Measurements from ENCODE around the gene LONRF2.

The LONRF2 gene

GRCh38 chr2:100262046-100262445 lies 60.3 kb downstream of the LONRF2 start:
- H3K9me3 ChIP-seq (ENCODE audit: control insufficient read depth, low read length) = no peaks in the 10 kb centered on the region
- H2AFZ ChIP-seq (ENCODE audit: low read depth, low read length) = no peak overlapping the region
- no peak overlapping the region for H3K27ac ChIP-seq (ENCODE audit: low read length, poor library complexity, severe bottlenecking)
- H3K9ac ChIP-seq (ENCODE audit: low read length) = no peak overlapping the region
- H3K23ac ChIP-seq (ENCODE audit: low read length in 2 of 2) = no peak overlapping the region
- H2BK15ac ChIP-seq (ENCODE audit: low read depth, poor library complexity, severe bottlenecking) = no peak overlapping the region
- H3K14ac ChIP-seq (ENCODE audit: low read length in 2 of 2) = no peak overlapping the region
- no peak overlapping the region for H3K4me3 ChIP-seq (ENCODE audit: insufficient read depth in 1 of 2, low read depth in 1 of 2, low read length in 2 of 2)
- H3K18ac ChIP-seq (ENCODE audit: low read depth in 1 of 2, low read length in 2 of 2) = no peak overlapping the region
- 100% methylated on average over 4 of the region's 4 CpGs for whole genome bisulfite sequencing
- H2BK12ac ChIP-seq (ENCODE audit: low read length in 2 of 2) = no peak overlapping the region
- peaks cover 0 to 32% of the 10 kb centered on the region in 2 experiments for H3K27me3 ChIP-seq (ENCODE audit: control insufficient read depth in 1 of 2, insufficient read depth in 1 of 2, low read length in 2 of 2)
- H4K8ac ChIP-seq (ENCODE audit: low read length) = no peak overlapping the region
- no peaks in the 10 kb centered on the region for H3K79me1 ChIP-seq (replicated peaks; ENCODE audit: low read length, poor library complexity, severe bottlenecking)
- peaks cover 0 to 2% of the 10 kb centered on the region in 2 experiments for H3K36me3 ChIP-seq (ENCODE audit: control insufficient read depth in 1 of 2, insufficient read depth in 2 of 2, low read depth in 1 of 2, low read length in 2 of 2)
- H2BK120ac ChIP-seq (ENCODE audit: low read depth, low read length) = no peak overlapping the region
- H3K4ac ChIP-seq (ENCODE audit: low read depth in 1 of 2, low read length in 2 of 2) = no peak overlapping the region
- H3K4me2 ChIP-seq (ENCODE audit: low read length, poor library complexity, severe bottlenecking) = no peak overlapping the region
- DNase-seq = no peak
- H4K91ac ChIP-seq (ENCODE audit: low read length) = no peak overlapping the region
- peaks cover 10% of the 10 kb centered on the region for H3K4me1 ChIP-seq (ENCODE audit: control insufficient read depth, insufficient read depth, low read depth, low read length)
- no peak overlapping the region for H2AK5ac ChIP-seq (ENCODE audit: low read length, severe bottlenecking)
- H2BK5ac ChIP-seq (ENCODE audit: low read depth, low read length, poor library complexity, severe bottlenecking) = no peak overlapping the region

GRCh38 chr2:100260712-100261620 lies 61.3 kb downstream of the LONRF2 start:
- Histone ChIP-seq H3K36me3 (ENCODE audit: control insufficient read depth in 1 of 2, insufficient read depth in 2 of 2, low read depth in 1 of 2, low read length in 2 of 2) (peaks cover 0 to 2% of the 10 kb centered on the region in 2 experiments), H4K8ac (ENCODE audit: low read length) (peak overlapping the region; percentile 61), H3K4me3 (ENCODE audit: insufficient read depth in 1 of 2, low read depth in 1 of 2, low read length in 2 of 2) (no peak overlapping the region), H3K27ac (ENCODE audit: low read length, poor library complexity, severe bottlenecking) (no peak overlapping the region), H3K4ac (ENCODE audit: low read depth in 1 of 2, low read length in 2 of 2) (peak overlapping the region in 1 of 2 experiments; percentile 18), H3K79me1 (replicated peaks; ENCODE audit: low read length, poor library complexity, severe bottlenecking) (no peaks in the 10 kb centered on the region), H2AFZ (ENCODE audit: low read depth, low read length) (no peak overlapping the region), H3K9ac (ENCODE audit: low read length) (no peak overlapping the region), H3K18ac (ENCODE audit: low read depth in 1 of 2, low read length in 2 of 2) (no peak overlapping the region), H3K14ac (ENCODE audit: low read length in 2 of 2) (no peak overlapping the region), H3K27me3 (ENCODE audit: control insufficient read depth in 1 of 2, insufficient read depth in 1 of 2, low read length in 2 of 2) (peaks cover 0 to 32% of the 10 kb centered on the region in 2 experiments), H3K23ac (ENCODE audit: low read length in 2 of 2) (no peak overlapping the region), H4K91ac (ENCODE audit: low read length) (no peak overlapping the region), H2AK5ac (ENCODE audit: low read length, severe bottlenecking) (peak overlapping the region; percentile 49), H3K4me1 (ENCODE audit: control insufficient read depth, insufficient read depth, low read depth, low read length) (peaks cover 13% of the 10 kb centered on the region), H3K4me2 (ENCODE audit: low read length, poor library complexity, severe bottlenecking) (no peak overlapping the region), H2BK5ac (ENCODE audit: low read depth, low read length, poor library complexity, severe bottlenecking) (no peak overlapping the region), H2BK12ac (ENCODE audit: low read length in 2 of 2) (no peak overlapping the region), H2BK15ac (ENCODE audit: low read depth, poor library complexity, severe bottlenecking) (no peak overlapping the region), H3K9me3 (ENCODE audit: control insufficient read depth, low read length) (no peaks in the 10 kb centered on the region), H2BK120ac (ENCODE audit: low read depth, low read length) (no peak overlapping the region)
- 69% methylated on average over 15 of the region's 15 CpGs for WGBS
- DNase-seq = peak; percentile 82

GRCh38 chr2:100259106-100259505 lies 63.2 kb downstream of the LONRF2 start:
- Histone ChIP-seq H3K4me2 (ENCODE audit: low read length, poor library complexity, severe bottlenecking) (no peak overlapping the region), H3K36me3 (ENCODE audit: control insufficient read depth in 1 of 2, insufficient read depth in 2 of 2, low read depth in 1 of 2, low read length in 2 of 2) (peaks cover 0 to 2% of the 10 kb centered on the region in 2 experiments), H3K4me3 (ENCODE audit: insufficient read depth in 1 of 2, low read depth in 1 of 2, low read length in 2 of 2) (no peak overlapping the region), H3K9me3 (ENCODE audit: control insufficient read depth, low read length) (no peaks in the 10 kb centered on the region), H4K8ac (ENCODE audit: low read length) (no peak overlapping the region), H2BK15ac (ENCODE audit: low read depth, poor library complexity, severe bottlenecking) (no peak overlapping the region), H2BK120ac (ENCODE audit: low read depth, low read length) (no peak overlapping the region), H3K27me3 (ENCODE audit: control insufficient read depth in 1 of 2, insufficient read depth in 1 of 2, low read length in 2 of 2) (peaks cover 0 to 29% of the 10 kb centered on the region in 2 experiments), H3K4ac (ENCODE audit: low read depth in 1 of 2, low read length in 2 of 2) (no peak overlapping the region), H3K18ac (ENCODE audit: low read depth in 1 of 2, low read length in 2 of 2) (no peak overlapping the region), H2BK12ac (ENCODE audit: low read length in 2 of 2) (no peak overlapping the region), H3K14ac (ENCODE audit: low read length in 2 of 2) (no peak overlapping the region), H2AFZ (ENCODE audit: low read depth, low read length) (no peak overlapping the region), H4K91ac (ENCODE audit: low read length) (no peak overlapping the region), H3K9ac (ENCODE audit: low read length) (no peak overlapping the region), H3K23ac (ENCODE audit: low read length in 2 of 2) (no peak overlapping the region), H3K4me1 (ENCODE audit: control insufficient read depth, insufficient read depth, low read depth, low read length) (peaks cover 13% of the 10 kb centered on the region), H3K79me1 (replicated peaks; ENCODE audit: low read length, poor library complexity, severe bottlenecking) (no peaks in the 10 kb centered on the region), H3K27ac (ENCODE audit: low read length, poor library complexity, severe bottlenecking) (no peak overlapping the region), H2AK5ac (ENCODE audit: low read length, severe bottlenecking) (no peak overlapping the region), H2BK5ac (ENCODE audit: low read depth, low read length, poor library complexity, severe bottlenecking) (no peak overlapping the region)
- DNase-seq = no peak
- WGBS = 96% methylated on average over 8 of the region's 8 CpGs

- peak overlapping the region; percentile 89 for H2AK5ac ChIP-seq (ENCODE audit: low read length, severe bottlenecking)
- no peak overlapping the region for H3K23ac ChIP-seq (ENCODE audit: low read length in 2 of 2)
- peaks cover 19% of the 10 kb centered on the region for H3K4me1 ChIP-seq (ENCODE audit: control insufficient read depth, insufficient read depth, low read depth, low read length)
- H3K4me3 ChIP-seq (ENCODE audit: insufficient read depth in 1 of 2, low read depth in 1 of 2, low read length in 2 of 2) = no peak overlapping the region
- no peak overlapping the region for H2BK5ac ChIP-seq (ENCODE audit: low read depth, low read length, poor library complexity, severe bottlenecking)
- H3K36me3 ChIP-seq (ENCODE audit: control insufficient read depth in 1 of 2, insufficient read depth in 2 of 2, low read depth in 1 of 2, low read length in 2 of 2) = no peaks in the 10 kb centered on the region
- no peak overlapping the region for H2BK12ac ChIP-seq (ENCODE audit: low read length in 2 of 2)
- H3K4me2 ChIP-seq (ENCODE audit: low read length, poor library complexity, severe bottlenecking) = no peak overlapping the region
- no peaks in the 10 kb centered on the region for H3K79me1 ChIP-seq (replicated peaks; ENCODE audit: low read length, poor library complexity, severe bottlenecking)
- no peaks in the 10 kb centered on the region for H3K9me3 ChIP-seq (ENCODE audit: control insufficient read depth, low read length)
- H3K14ac ChIP-seq (ENCODE audit: low read length in 2 of 2) = no peak overlapping the region
- DNase-seq = peak; percentile 47
- no peak overlapping the region for H3K18ac ChIP-seq (ENCODE audit: low read depth in 1 of 2, low read length in 2 of 2)
- 75% methylated on average over 9 of the region's 9 CpGs for WGBS
- no peak overlapping the region for H3K4ac ChIP-seq (ENCODE audit: low read depth in 1 of 2, low read length in 2 of 2)
- H3K9ac ChIP-seq (ENCODE audit: low read length) = no peak overlapping the region
- peak overlapping the region; percentile 25 for H4K91ac ChIP-seq (ENCODE audit: low read length)
- H2BK15ac ChIP-seq (ENCODE audit: low read depth, poor library complexity, severe bottlenecking) = no peak overlapping the region
- peaks cover 0 to 27% of the 10 kb centered on the region in 2 experiments for H3K27me3 ChIP-seq (ENCODE audit: control insufficient read depth in 1 of 2, insufficient read depth in 1 of 2, low read length in 2 of 2)
- H2AFZ ChIP-seq (ENCODE audit: low read depth, low read length) = no peak overlapping the region
- no peak overlapping the region for H3K27ac ChIP-seq (ENCODE audit: low read length, poor library complexity, severe bottlenecking)
- no peak overlapping the region for H2BK120ac ChIP-seq (ENCODE audit: low read depth, low read length)
- peak overlapping the region; percentile 12 for H4K8ac ChIP-seq (ENCODE audit: low read length)
Observed at GRCh38 chr2:100257939-100258338, 64.4 kb downstream of the LONRF2 start.

Measured in mesenchymal stem cell (in vitro differentiated cells and primary cell).